Erythroblast (primary cell): ENCODE results near the gene POGK.
"Not testable (repeated sequence)": the region's sequence is repeated elsewhere in the genome, so short reads cannot be mapped to it uniquely, and the experiment has no call there.

Experiments
- DNase-seq, 2 experiments: peaks; one replicate each; lab custom pipeline; 2025; lab: John Stamatoyannopoulos, UW
- GATA1 ChIP-seq: IDR thresholded peaks from 2 replicates; pipeline ENCODE4 v1.6.1; 2011; ENCODE audit warnings: low read depth, mild to moderate bottlenecking, control low read depth, low read length, moderate library complexity
- POLR2A ChIP-seq: IDR thresholded peaks from 2 replicates; pipeline ENCODE4 v1.6.1; 2011; ENCODE audit warnings: mild to moderate bottlenecking, low read length

The POGK gene

GRCh38 chr1:166869318-166870099 lies 30.2 kb downstream of the POGK start:
- TF ChIP-seq GATA1, result no peak
- no peak for TF ChIP-seq POLR2A
- no peak for DNase-seq

GRCh38 chr1:166870584-166870983 lies 31.3 kb downstream of the POGK start:
- TF ChIP-seq GATA1, result no peak
- TF ChIP-seq POLR2A, result no peak
- DNase-seq, result no peak

GRCh38 chr1:166874464-166874863 lies 35.2 kb downstream of the POGK start:
- no peak for DNase-seq
- no peak for TF ChIP-seq GATA1
- TF ChIP-seq POLR2A, result no peak

- no peak for DNase-seq
- TF ChIP-seq GATA1 (no peak), POLR2A (no peak)
Measured at GRCh38 chr1:166875302-166875733, 36.0 kb downstream of the POGK start.

GRCh38 chr1:166875734-166876539 lies 36.7 kb downstream of the POGK start, which contains the start of gene TADA1:
TADA1 (minus strand) TSS chr1:166876264; CDS start chr1:166876233, 31 bp downstream.
- TF ChIP-seq POLR2A (peak; percentile 75), GATA1 (no peak)
- peak; percentile 99 for DNase-seq

- TF ChIP-seq GATA1 (no peak), POLR2A (no peak)
- no peak for DNase-seq
Measured at GRCh38 chr1:166876540-166876838, 37.2 kb downstream of the POGK start.

GRCh38 chr1:166878173-166878917 lies 39.1 kb downstream of the POGK start:
- not testable (repeated sequence) for DNase-seq

GRCh38 chr1:166882893-166883292 lies 43.6 kb downstream of the POGK start:
- TF ChIP-seq GATA1 (no peak), POLR2A (no peak)
- no peak for DNase-seq

GRCh38 chr1:166884040-166884642 lies 44.9 kb downstream of the POGK start:
- TF ChIP-seq GATA1, result no peak
- no peak for TF ChIP-seq POLR2A
- peak; percentile 27 to 33 for DNase-seq

GRCh38 chr1:166884971-166885370 lies 45.7 kb downstream of the POGK start:
- DNase-seq, result no peak
- no peak for TF ChIP-seq GATA1
- no peak for TF ChIP-seq POLR2A

GRCh38 chr1:166888373-166889111 lies 49.3 kb downstream of the POGK start:
- no peak for TF ChIP-seq POLR2A
- no peak for TF ChIP-seq GATA1
- DNase-seq, result no peak

GRCh38 chr1:166889776-166890175 lies 50.5 kb downstream of the POGK start:
- DNase-seq, result no peak
- TF ChIP-seq POLR2A, result no peak
- TF ChIP-seq GATA1, result no peak

- TF ChIP-seq GATA1 (no peak), POLR2A (no peak)
- peak in 1 of 2 experiments; percentile 25 for DNase-seq
Measured at GRCh38 chr1:166895766-166896165, 56.5 kb downstream of the POGK start.
